Epithelial cell of esophagus (primary cell): Measurements from ENCODE around the gene PDE3A.

Experiments
- DNase-seq: peaks from one replicate; pipeline ENCODE4 v3.0.0; 2010; ENCODE audit warnings: low read depth
- H3K4me3 ChIP-seq: 2 replicates; pipeline ENCODE4 v1.5.1; 2011; ENCODE audit warnings: mild to moderate bottlenecking, low read length, control low read depth
- TF ChIP-seq, protein P1 (sequence below): IDR thresholded peaks from 2 replicates; pipeline ENCODE4 v1.5.1; 2011; ENCODE audit warnings: low read depth, mild to moderate bottlenecking, low read length, control low read depth, inconsistent platforms; ENCODE audit not compliant: insufficient read depth; ENCODE audit errors: missing control alignments

PDE3A gene

DNA sequence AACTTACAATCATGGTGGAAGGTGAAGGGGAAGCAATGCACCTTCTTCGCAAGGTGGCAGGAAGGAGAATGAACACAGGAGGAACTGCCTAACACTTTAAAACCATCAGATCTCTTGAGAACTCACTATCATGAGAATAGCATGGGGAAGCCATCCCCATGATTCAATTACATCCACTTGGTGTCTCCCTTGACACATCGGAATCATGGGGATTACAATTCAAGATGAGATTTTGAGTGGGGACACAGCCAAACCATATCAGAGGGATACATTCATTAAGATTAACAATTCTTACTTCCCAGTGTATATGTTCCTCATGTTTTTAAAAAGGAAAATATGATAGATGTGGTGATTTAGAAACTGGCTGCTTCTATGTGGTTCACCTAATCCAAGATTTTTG is 117.9 kb downstream of the PDE3A start:
- TF ChIP-seq, protein P1, sequence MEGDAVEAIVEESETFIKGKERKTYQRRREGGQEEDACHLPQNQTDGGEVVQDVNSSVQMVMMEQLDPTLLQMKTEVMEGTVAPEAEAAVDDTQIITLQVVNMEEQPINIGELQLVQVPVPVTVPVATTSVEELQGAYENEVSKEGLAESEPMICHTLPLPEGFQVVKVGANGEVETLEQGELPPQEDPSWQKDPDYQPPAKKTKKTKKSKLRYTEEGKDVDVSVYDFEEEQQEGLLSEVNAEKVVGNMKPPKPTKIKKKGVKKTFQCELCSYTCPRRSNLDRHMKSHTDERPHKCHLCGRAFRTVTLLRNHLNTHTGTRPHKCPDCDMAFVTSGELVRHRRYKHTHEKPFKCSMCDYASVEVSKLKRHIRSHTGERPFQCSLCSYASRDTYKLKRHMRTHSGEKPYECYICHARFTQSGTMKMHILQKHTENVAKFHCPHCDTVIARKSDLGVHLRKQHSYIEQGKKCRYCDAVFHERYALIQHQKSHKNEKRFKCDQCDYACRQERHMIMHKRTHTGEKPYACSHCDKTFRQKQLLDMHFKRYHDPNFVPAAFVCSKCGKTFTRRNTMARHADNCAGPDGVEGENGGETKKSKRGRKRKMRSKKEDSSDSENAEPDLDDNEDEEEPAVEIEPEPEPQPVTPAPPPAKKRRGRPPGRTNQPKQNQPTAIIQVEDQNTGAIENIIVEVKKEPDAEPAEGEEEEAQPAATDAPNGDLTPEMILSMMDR = no peak
- no peak for DNase-seq
- no peak overlapping the region for H3K4me3 ChIP-seq

DNA sequence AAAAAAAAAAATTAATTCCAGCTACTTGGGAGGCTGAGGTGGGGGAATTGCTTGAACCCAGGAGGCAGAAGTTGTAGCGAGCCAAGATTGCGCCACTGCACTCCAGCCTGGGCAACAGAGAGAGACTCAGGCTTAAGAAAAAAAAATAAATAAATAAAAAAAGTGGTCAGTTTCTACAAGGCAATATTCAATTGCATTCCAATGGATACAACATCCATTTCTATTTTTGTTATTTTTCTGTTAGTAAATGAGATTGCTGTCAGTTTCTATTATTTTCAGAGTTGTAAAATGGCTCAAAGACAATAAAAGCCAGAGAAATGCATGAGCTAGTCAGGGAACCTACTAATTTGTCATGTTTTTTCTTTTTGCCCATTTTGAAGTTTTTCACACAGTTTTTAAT is 119.2 kb downstream of the PDE3A start:
- no peak overlapping the region for H3K4me3 ChIP-seq
- no peak for DNase-seq
- TF ChIP-seq, protein P1 = no peak

DNA sequence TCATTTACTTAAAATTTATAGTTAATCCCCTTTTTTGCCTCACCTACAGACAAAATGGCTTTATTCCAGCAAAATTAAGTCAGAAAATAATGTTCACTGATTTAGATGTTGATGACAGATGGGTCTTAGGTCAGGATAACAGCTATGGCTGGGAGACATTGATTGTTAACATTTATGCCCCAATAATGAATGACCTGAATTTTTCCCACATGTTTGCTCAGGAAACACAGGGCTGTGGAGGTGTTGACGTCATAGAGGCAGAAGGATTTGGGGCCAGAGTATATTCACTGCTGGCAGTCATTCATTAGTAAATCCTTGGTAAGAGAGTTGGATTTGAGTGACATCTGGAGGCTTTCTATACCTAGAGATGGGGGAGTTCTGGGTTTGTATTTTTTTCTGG is 121.3 kb downstream of the PDE3A start:
- TF ChIP-seq, protein P1 = no peak
- DNase-seq = no peak
- H3K4me3 ChIP-seq = no peak overlapping the region

DNA sequence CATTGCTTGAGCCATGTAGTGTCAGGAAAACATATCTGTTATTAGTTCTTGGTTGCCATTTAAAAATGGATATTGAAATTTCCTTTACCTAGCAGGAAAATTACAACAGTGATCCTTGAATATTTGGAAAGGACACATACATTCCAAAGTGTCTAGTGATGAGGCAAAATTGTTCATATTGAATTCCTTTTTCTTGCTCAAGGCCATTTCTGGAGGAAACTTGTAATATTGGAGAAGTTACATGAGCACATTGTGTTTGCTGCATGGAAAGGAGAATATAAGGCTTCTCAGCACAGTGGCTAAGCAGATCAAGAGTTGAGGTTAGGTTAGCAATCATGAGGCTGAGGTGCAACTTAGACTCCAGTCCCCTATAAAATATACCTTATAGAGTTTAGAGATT is 121.9 kb downstream of the PDE3A start:
- TF ChIP-seq, protein P1 = no peak
- no peak for DNase-seq
- no peak overlapping the region for H3K4me3 ChIP-seq

DNA sequence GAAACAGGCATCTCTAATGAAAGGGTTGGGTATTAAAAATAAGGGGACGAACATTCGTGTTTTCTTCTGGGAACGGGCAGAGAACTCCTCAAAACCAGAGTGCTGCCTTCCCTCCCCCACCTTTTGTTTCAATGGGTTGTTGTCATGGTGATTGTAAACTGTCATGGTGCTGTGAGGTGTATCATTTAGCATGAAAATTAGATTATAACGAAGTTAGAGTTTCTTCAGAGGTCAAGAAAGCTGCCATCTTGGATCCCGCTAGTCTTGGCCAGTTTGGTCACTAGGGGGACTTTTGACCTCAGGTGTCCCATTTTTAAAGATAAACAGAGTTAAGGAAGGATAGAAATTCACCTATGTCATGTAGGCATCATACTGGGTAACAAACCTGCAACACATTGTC is 123.0 kb downstream of the PDE3A start:
- no peak for DNase-seq
- TF ChIP-seq, protein P1 = no peak
- H3K4me3 ChIP-seq = no peak overlapping the region

DNA sequence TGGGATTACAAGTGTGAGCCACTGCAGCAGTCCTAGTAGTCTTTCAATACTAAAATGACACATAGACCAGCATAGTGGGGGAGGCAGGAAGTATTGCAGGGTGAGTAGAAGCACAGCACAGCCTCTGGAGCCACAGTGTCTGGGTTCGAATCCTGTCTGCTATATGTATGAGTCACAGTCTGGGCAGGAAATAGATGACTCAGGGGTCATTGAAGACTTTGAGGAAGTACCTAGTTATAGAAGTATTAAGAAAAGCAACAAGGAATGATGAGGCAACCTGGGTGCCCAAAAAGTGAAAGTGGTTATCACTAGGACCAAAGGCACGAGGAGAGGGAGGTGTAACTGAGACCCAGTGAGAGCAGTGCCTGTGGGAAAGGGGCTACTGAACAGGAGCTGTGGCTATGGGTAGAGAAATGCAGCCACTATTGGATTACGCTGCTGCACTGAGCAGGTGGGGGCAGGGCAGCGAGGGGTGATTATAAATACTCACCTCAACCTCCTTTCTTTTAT is 124.0 kb downstream of the PDE3A start:
- peak; percentile 24 for DNase-seq
- H3K4me3 ChIP-seq = no peak overlapping the region
- TF ChIP-seq, protein P1 = no peak

DNA sequence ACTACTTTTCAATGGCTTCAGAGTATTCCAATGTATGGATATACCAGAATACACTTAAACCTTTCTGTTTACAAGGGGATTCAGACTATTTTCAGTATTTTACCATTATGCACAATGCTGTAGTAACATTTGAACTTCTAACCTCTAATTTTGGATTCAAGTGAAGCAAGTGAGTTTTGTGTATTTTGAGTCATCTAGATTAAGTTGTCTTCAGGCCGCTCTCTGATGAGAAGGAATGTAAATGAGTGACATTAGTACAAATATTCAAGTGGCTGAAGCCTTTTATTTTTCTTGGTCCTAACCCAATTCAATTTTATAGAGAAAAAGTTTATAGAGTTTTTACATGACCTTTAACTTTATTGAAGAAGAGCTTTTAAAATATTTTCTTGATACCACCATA is 125.6 kb downstream of the PDE3A start:
- TF ChIP-seq, protein P1 = no peak
- H3K4me3 ChIP-seq = no peak overlapping the region
- no peak for DNase-seq
